MCF 10A (cell line): ENCODE results near the gene LYL1. TPM values are rescaled to one million over a fixed set of nuclear protein-coding genes. Genes with fewer than 3 reads are reported as not detected.

Source experiments
- Bru-seq: library from RNA; stranded (reverse); fragments of 400-500 nt; gene quantifications from one replicate; lab custom pipeline; 2021; lab: Mats Ljungman, UMichigan
- BruChase-seq, 2 experiments: library from RNA; stranded (reverse); fragments of 400-500 nt; gene quantifications; one replicate each; lab custom pipeline; 2021; lab: Mats Ljungman, UMichigan
- BruUV-seq: library from RNA; stranded (reverse); fragments of 400-500 nt; replicated peaks from 2 replicates; lab custom pipeline; 2021; lab: Mats Ljungman, UMichigan
- CTCF ChIA-PET: fragments of 300-600 bp; sonication (Branson Sonifier 250); formaldehyde crosslinking; extraction: SDS; loops from one replicate; lab custom pipeline; 2021; ENCODE audit warnings: antibody characterized with exemption, inconsistent platforms; lab: Yijun Ruan, JAX
- POLR2A ChIA-PET: fragments of 300-600, 350-650 bp; sonication (Branson Sonifier 250); formaldehyde crosslinking; extraction: SDS; loops from one replicate; lab custom pipeline; 2020; ENCODE audit warnings: antibody characterized with exemption, inconsistent platforms; lab: Yijun Ruan, JAX
- DNase-seq: peaks from one replicate; pipeline ENCODE4 v3.0.0-alpha.2; 2018; ENCODE audit not compliant: unreplicated experiment
- H3K27ac Mint-ChIP-seq: one replicate; pipeline ENCODE4 v1.8.0; 2022; ENCODE audit warnings: mild to moderate bottlenecking, low read depth, mixed read lengths; ENCODE audit not compliant: unreplicated experiment
- H3K27me3 Mint-ChIP-seq: one replicate; pipeline ENCODE4 v1.8.0; 2022; ENCODE audit warnings: mixed read lengths; ENCODE audit not compliant: insufficient read depth, unreplicated experiment
- H3K36me3 Mint-ChIP-seq: one replicate; pipeline ENCODE4 v1.8.0; 2022; ENCODE audit warnings: mild to moderate bottlenecking, moderate library complexity, mixed read lengths; ENCODE audit not compliant: insufficient read depth, unreplicated experiment
- H3K4me1 Mint-ChIP-seq: one replicate; pipeline ENCODE4 v1.8.0; 2022; ENCODE audit warnings: mixed read lengths; ENCODE audit not compliant: insufficient read depth, unreplicated experiment
- H3K4me3 Mint-ChIP-seq: one replicate; pipeline ENCODE4 v1.8.0; 2022; ENCODE audit warnings: mild to moderate bottlenecking, moderate library complexity, mixed read lengths; ENCODE audit not compliant: unreplicated experiment
- H3K9me3 Mint-ChIP-seq: one replicate; pipeline ENCODE4 v1.8.0; 2022; ENCODE audit warnings: mixed read lengths; ENCODE audit not compliant: unreplicated experiment
- CTCF ChIP-seq: fragments of 200-600 bp; IDR thresholded peaks from one replicate; pipeline ENCODE4 v1.8.0; 2022; ENCODE audit warnings: antibody characterized with exemption, mild to moderate bottlenecking; ENCODE audit not compliant: unreplicated experiment
- intact Hi-C: fragments of 100-400 bp; cut with micrococcal nuclease; formaldehyde crosslinking; loops from 2 replicates; pipeline ENCODE4 v1.14.1; 2022
- long read RNA-seq: library from polyadenylated mRNA; stranded (forward); transcript quantifications from one replicate; pipeline ENCODE4 v2.0.0, GENCODE V29; 2022
- total RNA-seq: library from RNA; stranded (reverse); gene quantifications from 2 replicates; pipeline ENCODE4 v1.2.3, GENCODE V29; 2022

LYL1 gene
- total RNA-seq (not detected in 2 replicates), Bru-seq, nascent RNA (percentile 14 among the genes with signal in this experiment), BruChase-seq, experiment 1, labeled RNA remaining after a 6-hour chase (percentile 13 among the genes with signal in this experiment), BruChase-seq, experiment 2, labeled RNA remaining after a 2-hour chase (not detected)
- long read RNA-seq, result 0 reads

DNA sequence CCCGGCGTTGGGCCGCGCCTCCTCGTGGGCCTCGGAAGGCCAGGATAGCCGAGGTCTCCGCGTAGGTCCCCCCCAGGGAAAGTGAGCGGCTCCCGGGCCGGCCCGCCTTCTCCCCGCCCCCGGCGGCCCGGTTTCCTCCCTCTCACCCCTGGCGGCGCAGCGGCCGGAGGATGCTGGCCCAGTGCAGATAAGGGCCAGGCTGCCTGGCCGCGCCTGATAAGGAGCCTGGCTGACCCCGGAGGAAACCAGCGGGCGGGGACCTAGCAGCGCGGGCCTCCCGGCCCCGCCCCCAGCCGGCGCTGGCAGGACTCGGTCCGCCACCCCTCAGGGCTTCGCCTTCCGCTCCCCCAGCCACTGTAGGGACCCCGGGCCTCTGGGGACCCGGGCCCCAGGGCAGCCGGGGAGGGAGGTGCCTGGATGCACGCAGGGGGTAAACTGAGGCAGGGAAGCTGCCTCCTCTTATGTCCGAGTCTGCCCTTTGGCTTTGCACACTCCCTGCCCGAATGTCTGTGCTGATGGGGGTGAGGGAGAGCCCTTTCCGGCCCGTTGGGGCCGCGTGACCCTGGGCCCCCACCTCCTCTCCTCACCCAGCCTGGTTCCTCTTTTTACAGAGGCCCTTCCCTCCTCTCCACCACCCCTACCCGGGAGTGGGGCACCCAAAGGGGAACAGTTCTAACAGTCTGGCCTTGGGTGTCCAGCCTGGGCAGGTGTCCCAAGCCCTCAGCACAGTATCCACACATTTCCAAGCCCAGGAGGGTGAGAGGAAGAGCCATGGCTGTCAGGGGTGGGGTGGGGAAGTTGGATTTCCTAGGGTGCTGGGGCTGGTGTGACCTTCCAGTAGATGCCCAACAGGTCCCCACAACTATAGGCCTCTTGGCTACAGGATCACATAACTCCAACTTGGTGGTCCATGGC lies at the start of gene LYL1:
LYL1 (minus strand) TSS at position 193 of the 915 bp plus-strand sequence. CDS start 1,687 bp downstream, outside the sequence.
- Mint-ChIP-seq H3K27ac (no peak within 1 kb of the TSS), H3K9me3 (no peaks in the 10 kb centered on the region), H3K4me3 (no peak within 1 kb of the TSS), H3K27me3 (no peaks in the 10 kb centered on the region), H3K4me1 (no peaks in the 10 kb centered on the region), H3K36me3 (peaks cover 20% of the 10 kb centered on the region)
- BruUV-seq, result no TSS peak
- no peak for TF ChIP-seq CTCF
- no peak for DNase-seq
- intact Hi-C loops, result no loop called here
- CTCF ChIA-PET, result no interaction called here
- POLR2A ChIA-PET, result interaction anchor here (1.6 kb wide), 1 partner anchor 13 kb away, joined by 4 read pairs; no protein-coding TSS in a partner anchor

DNA sequence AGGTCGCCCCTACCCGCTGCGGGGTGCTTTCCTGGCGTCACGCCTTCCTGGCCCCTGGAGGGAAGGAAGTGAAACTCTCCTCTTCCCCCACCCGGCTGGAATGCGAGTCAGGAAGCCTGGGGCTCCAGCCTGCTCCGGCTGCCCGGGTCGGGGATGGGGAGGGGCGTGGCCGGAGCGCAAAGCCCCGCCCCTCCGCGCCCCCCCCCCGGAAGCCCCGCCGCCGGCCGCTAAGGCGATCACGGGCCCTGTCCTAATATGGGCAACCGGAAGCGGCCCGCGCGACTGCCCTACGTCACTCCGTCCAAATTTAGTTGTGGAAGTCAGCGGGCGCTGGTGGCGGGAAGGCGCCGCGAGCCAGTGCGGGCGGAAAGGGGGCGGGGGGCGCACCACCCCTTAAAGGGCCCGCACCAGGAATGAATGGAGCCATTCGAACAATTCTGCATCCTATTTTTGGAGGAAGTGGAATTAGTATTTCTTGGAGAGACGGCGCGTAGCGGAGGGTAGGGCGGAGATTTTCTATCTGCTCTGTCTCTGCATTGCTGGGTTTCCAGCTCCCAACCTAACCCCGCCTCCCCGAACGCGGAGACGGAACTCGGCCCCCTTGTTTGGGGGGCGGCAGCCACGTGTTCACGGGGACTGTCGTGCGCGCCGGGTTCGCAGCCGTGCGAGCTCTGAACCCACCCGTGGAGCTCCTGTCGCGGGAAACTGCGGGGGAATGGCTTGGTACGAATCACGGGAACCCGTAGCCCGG lies 49.1 kb upstream of the LYL1 start:
- peaks cover 11% of the 10 kb centered on the region for H3K4me1 Mint-ChIP-seq
- no peaks in the 10 kb centered on the region for H3K9me3 Mint-ChIP-seq
- intact Hi-C loops, result loop anchor here (2.0 to 10.0 kb wide), 2 partner anchors 33 to 83 kb away; partner anchors contain the start of gene NACC1
- ChIA-PET POLR2A (interaction anchor here (0.5 to 2.8 kb wide), 30 partner anchors 13 to 707 kb away, joined by 3 to 101 read pairs (median 4); partner anchors contain the start of genes DNASE2, FARSA, JUNB and NACC1), CTCF (interaction anchor here (0.6 to 1.6 kb wide), 9 partner anchors 20 to 757 kb away, joined by 3 to 10 read pairs (median 3); no protein-coding TSS in a partner anchor)
- no peaks in the 10 kb centered on the region for H3K27me3 Mint-ChIP-seq
- H3K4me3 Mint-ChIP-seq, result peak overlapping the region; percentile 82
- peak; percentile 98 for DNase-seq
- no TSS peak for BruUV-seq
- H3K36me3 Mint-ChIP-seq, result peaks cover 55% of the 10 kb centered on the region
- no peak for TF ChIP-seq CTCF
- H3K27ac Mint-ChIP-seq, result peak overlapping the region; percentile 92

GRCh38 chr19:13150931-13151604 lies 48.4 kb upstream of the LYL1 start:
- Mint-ChIP-seq H3K4me1 (peaks cover 11% of the 10 kb centered on the region), H3K4me3 (peak overlapping the region; percentile 82), H3K27ac (peak overlapping the region; percentile 92), H3K9me3 (no peaks in the 10 kb centered on the region), H3K36me3 (peaks cover 50% of the 10 kb centered on the region), H3K27me3 (no peaks in the 10 kb centered on the region)
- no peak for DNase-seq
- intact Hi-C loops, result loop anchor here (1.0 to 10.0 kb wide), 3 partner anchors 32 to 110 kb away; partner anchors contain the start of gene NACC1
- CTCF ChIA-PET, result interaction anchor here (0.9 to 1.4 kb wide), 6 partner anchors 27 to 579 kb away, joined by 3 to 6 read pairs (median 3); no protein-coding TSS in a partner anchor
- POLR2A ChIA-PET, result interaction anchor here (0.8 to 4.0 kb wide), 8 partner anchors 13 to 127 kb away, joined by 3 to 53 read pairs (median 8); partner anchors contain the start of gene NACC1
- no peak for TF ChIP-seq CTCF
- TSS peak; percentile 54 for BruUV-seq
